GM10266 (cell line): ENCODE results near the gene C11orf42.
"Not testable (repeated sequence)": the region's sequence is repeated elsewhere in the genome, so short reads cannot be mapped to it uniquely, and the experiment has no call there.

Experiments
- DNase-seq: peaks from one replicate; pipeline ENCODE4 v3.0.0; 2012; ENCODE audit errors: extremely low spot score
- CTCF ChIP-seq: IDR thresholded peaks from 2 replicates; pipeline ENCODE4 v1.5.1; 2012; ENCODE audit warnings: mild to moderate bottlenecking, low read depth; ENCODE audit not compliant: control insufficient read depth, insufficient read depth; ENCODE audit errors: missing control alignments

The C11orf42 gene

GRCh38 chr11:6241316-6241715 lies 36.0 kb downstream of the C11orf42 start:
- no peak for DNase-seq
- no peak for TF ChIP-seq CTCF

GRCh38 chr11:6245536-6245935 lies 40.2 kb downstream of the C11orf42 start:
- no peak for TF ChIP-seq CTCF
- DNase-seq = no peak

GRCh38 chr11:6248248-6248647 lies 42.9 kb downstream of the C11orf42 start:
- DNase-seq = no peak
- no peak for TF ChIP-seq CTCF

GRCh38 chr11:6248897-6249296 lies 43.5 kb downstream of the C11orf42 start:
- DNase-seq = not testable (repeated sequence)

GRCh38 chr11:6249770-6250555 lies 44.6 kb downstream of the C11orf42 start:
- DNase-seq = no peak
- no peak for TF ChIP-seq CTCF

GRCh38 chr11:6251120-6251733 lies 45.9 kb downstream of the C11orf42 start:
- TF ChIP-seq CTCF = peak; percentile 68
- peak; percentile 69 for DNase-seq

GRCh38 chr11:6251990-6252473 lies 46.7 kb downstream of the C11orf42 start:
- no peak for DNase-seq
- TF ChIP-seq CTCF = no peak

GRCh38 chr11:6253197-6253596 lies 47.8 kb downstream of the C11orf42 start:
- TF ChIP-seq CTCF = no peak
- DNase-seq = no peak
